Osteocyte (in vitro differentiated cells): ENCODE data around the gene RAD51B. TPM values are rescaled to one million over a fixed set of nuclear protein-coding genes. Genes with fewer than 3 reads are reported as not detected.

Source experiments
- DNase-seq: peaks from one replicate; pipeline ENCODE4 v3.0.0; 2021; ENCODE audit warnings: mixed read lengths; ENCODE audit not compliant: unreplicated experiment; ENCODE audit errors: extremely low spot score
- H3K27ac Mint-ChIP-seq: one replicate; pipeline ENCODE4 v1.8.0; 2021; ENCODE audit warnings: mild to moderate bottlenecking, mixed read lengths; ENCODE audit not compliant: unreplicated experiment
- H3K27me3 Mint-ChIP-seq: one replicate; pipeline ENCODE4 v1.8.0; 2021; ENCODE audit warnings: mixed read lengths; ENCODE audit not compliant: unreplicated experiment
- H3K36me3 Mint-ChIP-seq: one replicate; pipeline ENCODE4 v1.8.0; 2021; ENCODE audit warnings: mixed read lengths; ENCODE audit not compliant: unreplicated experiment
- H3K4me1 Mint-ChIP-seq: one replicate; pipeline ENCODE4 v1.8.0; 2021; ENCODE audit warnings: mixed read lengths; ENCODE audit not compliant: unreplicated experiment
- H3K4me3 Mint-ChIP-seq: one replicate; pipeline ENCODE4 v1.8.0; 2021; ENCODE audit warnings: mild to moderate bottlenecking, moderate library complexity, mixed read lengths; ENCODE audit not compliant: unreplicated experiment
- H3K9me3 Mint-ChIP-seq: one replicate; pipeline ENCODE4 v1.8.0; 2021; ENCODE audit warnings: mixed read lengths; ENCODE audit not compliant: unreplicated experiment
- CTCF ChIP-seq: fragments of 200-600 bp; sonication (generic); IDR thresholded peaks from 2 replicates; pipeline ENCODE4 v1.5.0; 2021; ENCODE audit warnings: antibody characterized with exemption, mild to moderate bottlenecking, moderate library complexity
- total RNA-seq: library from RNA; stranded (reverse); gene quantifications from 2 replicates; pipeline ENCODE4 v1.2.1, GENCODE V29; 2021

Gene RAD51B
- total RNA-seq, 1 donor from 2014 or later = 12.7 TPM

- H3K4me1 Mint-ChIP-seq = peaks cover 2% of the 10 kb centered on the region
- no peak overlapping the region for H3K4me3 Mint-ChIP-seq
- no peak overlapping the region for H3K27ac Mint-ChIP-seq
- H3K27me3 Mint-ChIP-seq = no peaks in the 10 kb centered on the region
- no peaks in the 10 kb centered on the region for H3K9me3 Mint-ChIP-seq
- DNase-seq = no peak
- TF ChIP-seq CTCF = no peak
- no peaks in the 10 kb centered on the region for H3K36me3 Mint-ChIP-seq
Measured at GRCh38 chr14:68491793-68492192, 672.2 kb downstream of the RAD51B start.

- Mint-ChIP-seq H3K4me1 (peaks cover 2% of the 10 kb centered on the region), H3K27ac (no peak overlapping the region), H3K36me3 (no peaks in the 10 kb centered on the region), H3K4me3 (no peak overlapping the region), H3K27me3 (no peaks in the 10 kb centered on the region), H3K9me3 (no peaks in the 10 kb centered on the region)
- TF ChIP-seq CTCF = no peak
- DNase-seq = no peak
Measured at GRCh38 chr14:68492381-68493151, 673.0 kb downstream of the RAD51B start.

GRCh38 chr14:68493152-68493911 is 673.8 kb downstream of the RAD51B start:
- no peak for DNase-seq
- TF ChIP-seq CTCF = no peak
- H3K27me3 Mint-ChIP-seq = no peaks in the 10 kb centered on the region
- no peak overlapping the region for H3K4me3 Mint-ChIP-seq
- H3K36me3 Mint-ChIP-seq = no peaks in the 10 kb centered on the region
- H3K27ac Mint-ChIP-seq = no peak overlapping the region
- peaks cover 2% of the 10 kb centered on the region for H3K4me1 Mint-ChIP-seq
- H3K9me3 Mint-ChIP-seq = no peaks in the 10 kb centered on the region

- Mint-ChIP-seq H3K27ac (no peak overlapping the region), H3K36me3 (no peaks in the 10 kb centered on the region), H3K9me3 (no peaks in the 10 kb centered on the region), H3K4me1 (peaks cover 7% of the 10 kb centered on the region), H3K27me3 (no peaks in the 10 kb centered on the region), H3K4me3 (no peak overlapping the region)
- TF ChIP-seq CTCF = no peak
- no peak for DNase-seq
Measured at GRCh38 chr14:68495101-68496039, 675.8 kb downstream of the RAD51B start.
